ENCODE data around the gene FAF1. TPM values are rescaled to one million over a fixed set of nuclear protein-coding genes. Genes with fewer than 3 reads are reported as not detected.
A peak's percentile ranks its signal among the peaks of the same experiment; 100 is the strongest.

FAF1 gene
- total RNA-seq, 2 experiments from 2014 or later = 43.5 to 44.0 TPM

GRCh38 chr1:50750021-50750619, 209.9 kb downstream of the FAF1 start:
- no peaks in the 10 kb centered on the region for H3K9me3 Mint-ChIP-seq
- Histone ChIP-seq H3K27ac (ENCODE audit: low read depth in 1 of 2, low read length in 2 of 2) (no peak overlapping the region), H3K9me3 (ENCODE audit: control insufficient read depth in 1 of 2, insufficient read depth in 1 of 2, low read length in 2 of 2) (peaks cover 0 to 6% of the 10 kb centered on the region in 2 experiments), H3K4me3 (ENCODE audit: low read length) (no peak overlapping the region), H3K27me3 (ENCODE audit: control insufficient read depth in 1 of 2, insufficient read depth in 2 of 2, low read length in 2 of 2) (no peaks in the 10 kb centered on the region), H3K4me1 (ENCODE audit: insufficient read depth, low read length) (no peaks in the 10 kb centered on the region), H3K36me3 (ENCODE audit: insufficient read depth, low read length) (peaks cover 3% of the 10 kb centered on the region)
- CTCF ChIA-PET = no interaction called here
- H3K4me3 Mint-ChIP-seq = no peak overlapping the region
- intact Hi-C loops (cut with DNase I, micrococcal nuclease) = no loop called here
- DNase-seq (peak in 1 of 14 experiments; percentile 8), ATAC-seq (ENCODE audit: poor library complexity) (no peak)
- no peaks in the 10 kb centered on the region for H3K27me3 Mint-ChIP-seq
- POLR2A ChIA-PET = no interaction called here
- no peak overlapping the region for H3K27ac Mint-ChIP-seq
- no peaks in the 10 kb centered on the region for H3K4me1 Mint-ChIP-seq (ENCODE audit: low read depth)
- TF ChIP-seq CTCF (IDR thresholded peaks at IDR 0.05) = no peak
- H3K36me3 Mint-ChIP-seq (ENCODE audit: low read depth) = peaks cover 48% of the 10 kb centered on the region

GRCh38 chr1:50747394-50747793, 212.7 kb downstream of the FAF1 start:
- Histone ChIP-seq H3K9me3 (ENCODE audit: control insufficient read depth in 1 of 2, insufficient read depth in 1 of 2, low read length in 2 of 2) (peaks cover 0 to 6% of the 10 kb centered on the region in 2 experiments), H3K4me3 (ENCODE audit: low read length) (no peak overlapping the region), H3K4me1 (ENCODE audit: insufficient read depth, low read length) (no peaks in the 10 kb centered on the region), H3K27ac (ENCODE audit: low read depth in 1 of 2, low read length in 2 of 2) (no peak overlapping the region), H3K27me3 (ENCODE audit: control insufficient read depth in 1 of 2, insufficient read depth in 2 of 2, low read length in 2 of 2) (no peaks in the 10 kb centered on the region), H3K36me3 (ENCODE audit: insufficient read depth, low read length) (peaks cover 6% of the 10 kb centered on the region)
- Mint-ChIP-seq H3K4me1 (ENCODE audit: low read depth) (no peaks in the 10 kb centered on the region), H3K36me3 (ENCODE audit: low read depth) (peaks cover 54% of the 10 kb centered on the region), H3K9me3 (no peaks in the 10 kb centered on the region), H3K27me3 (no peaks in the 10 kb centered on the region), H3K27ac (no peak overlapping the region), H3K4me3 (no peak overlapping the region)
- intact Hi-C loops (cut with DNase I, micrococcal nuclease) = no loop called here
- ATAC-seq (ENCODE audit: poor library complexity) = no peak
- ChIA-PET POLR2A (no interaction called here), CTCF (no interaction called here)
- no peak for TF ChIP-seq CTCF (IDR thresholded peaks at IDR 0.05)
- no peak for DNase-seq

DNA sequence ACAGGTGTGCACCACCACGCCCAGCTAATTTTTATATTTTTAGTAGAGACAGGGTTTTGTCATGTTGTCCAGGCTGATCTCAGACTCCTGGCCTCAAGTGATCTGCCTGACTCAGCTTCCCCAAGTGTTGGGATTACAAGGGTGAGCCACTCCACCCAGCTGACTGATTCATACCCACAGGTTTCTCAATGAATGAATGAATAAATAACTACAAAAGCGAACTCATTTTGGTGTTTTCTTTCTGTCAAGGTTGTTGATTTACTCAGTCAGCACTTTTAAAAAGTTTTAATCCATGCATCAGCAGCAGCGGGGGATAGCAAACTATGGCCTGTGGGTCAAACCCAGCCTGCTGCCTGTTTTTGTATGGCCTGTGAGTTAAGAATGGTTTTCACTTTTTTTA, 217.5 kb downstream of the FAF1 start:
- intact Hi-C loops (cut with DNase I, micrococcal nuclease) = no loop called here
- DNase-seq (no peak), ATAC-seq (ENCODE audit: poor library complexity) (no peak)
- H3K4me3 Mint-ChIP-seq = no peak overlapping the region
- H3K9me3 ChIP-seq (ENCODE audit: control insufficient read depth in 1 of 2, insufficient read depth in 1 of 2, low read length in 2 of 2) = peaks cover 0 to 6% of the 10 kb centered on the region in 2 experiments
- no peaks in the 10 kb centered on the region for H3K27me3 ChIP-seq (ENCODE audit: control insufficient read depth in 1 of 2, insufficient read depth in 2 of 2, low read length in 2 of 2)
- peaks cover 75% of the 10 kb centered on the region for H3K36me3 Mint-ChIP-seq (ENCODE audit: low read depth)
- no peak for TF ChIP-seq CTCF (IDR thresholded peaks at IDR 0.05)
- H3K27ac ChIP-seq (ENCODE audit: low read depth in 1 of 2, low read length in 2 of 2) = no peak overlapping the region
- CTCF ChIA-PET = no interaction called here
- peaks cover 11% of the 10 kb centered on the region for H3K36me3 ChIP-seq (ENCODE audit: insufficient read depth, low read length)
- H3K4me1 ChIP-seq (ENCODE audit: insufficient read depth, low read length) = no peaks in the 10 kb centered on the region
- no peak overlapping the region for H3K27ac Mint-ChIP-seq
- POLR2A ChIA-PET = no interaction called here
- H3K9me3 Mint-ChIP-seq = no peaks in the 10 kb centered on the region
- H3K27me3 Mint-ChIP-seq = no peaks in the 10 kb centered on the region
- no peak overlapping the region for H3K4me3 ChIP-seq (ENCODE audit: low read length)
- no peaks in the 10 kb centered on the region for H3K4me1 Mint-ChIP-seq (ENCODE audit: low read depth)
